Heart right ventricle (tissue), 16 donors: ENCODE results near the gene TRIM36. TPM values are rescaled to one million over a fixed set of nuclear protein-coding genes. Genes with fewer than 3 reads are reported as not detected.

Experiments
- ATAC-seq, 8 donors: fragments of 200-7000 bp; cut with Tn5 transposase; one replicate each; pipeline ENCODE4 v1.9.1; 2020; ENCODE audit warnings: mild to moderate bottlenecking in 8 of 8, moderate library complexity in 8 of 8, moderate number of reproducible peaks in 1 of 8
- DNase-seq, 2 donors: peaks; one replicate each; pipeline ENCODE4 v3.0.0-alpha.2; 2020
- H3K27ac ChIP-seq, 10 donors: fragments of 200-600 bp; sonication (generic) in 2 of 10; one replicate each; pipeline versions ENCODE4 v1.5.0 to v1.8.0; 2020 to 2022; ENCODE audit warnings: mild to moderate bottlenecking in 3 of 10
- H3K27me3 ChIP-seq, 7 donors: fragments of 200-600 bp; one replicate each; pipeline ENCODE4 v1.8.0; 2021 to 2022; ENCODE audit warnings: mild to moderate bottlenecking in 2 of 7
- H3K36me3 ChIP-seq, 9 donors: fragments of 200-600 bp; sonication (generic) in 1 of 9; one replicate each; pipeline versions ENCODE4 v1.5.0 to v1.8.0; 2020 to 2022; ENCODE audit warnings: mild to moderate bottlenecking in 2 of 9
- H3K4me1 ChIP-seq, 9 donors: fragments of 200-600 bp; sonication (generic) in 1 of 9; one replicate each; pipeline versions ENCODE4 v1.5.0 to v1.8.0; 2020 to 2022; ENCODE audit warnings: mild to moderate bottlenecking in 4 of 9
- H3K4me3 ChIP-seq, 10 donors: fragments of 200-600 bp; sonication (generic) in 2 of 10; one replicate each; pipeline versions ENCODE4 v1.5.0 to v1.8.0; 2020 to 2022; ENCODE audit warnings: mild to moderate bottlenecking in 7 of 10, moderate library complexity in 2 of 10
- H3K9me3 ChIP-seq, 11 donors: fragments of 200-600 bp in 10 of 11; sonication (generic) in 2 of 11; one replicate each; pipeline versions ENCODE4 v1.5.0 to v1.8.0; 2013 to 2022; ENCODE audit warnings: mild to moderate bottlenecking in 2 of 11, control low read depth in 1 of 11, moderate library complexity in 1 of 11
- WGBS, 2 donors: extraction: QIAGEN DNeasy Blood & Tissue Kit; methylation state at CpG; one replicate each; pipeline ENCODE4 v1.1.7; 2013; ENCODE audit warnings: inconsistent platforms in 1 of 2; 5-methylcytosine and 5-hydroxymethylcytosine counted together
- intact Hi-C, 10 donors: fragments of 100-400 bp; cut with DNase I; formaldehyde crosslinking; loops; one replicate each; pipeline versions ENCODE4 v1.11.1 to v1.14.2; 2022
- polyA plus RNA-seq, 2 donors: library from polyadenylated mRNA; stranded (reverse); fragments of 200-250 nt; gene quantifications; one replicate each; pipeline ENCODE4 v1.2.3, GENCODE V29; 2013
- total RNA-seq, 10 donors: library from RNA; stranded (reverse); fragmentation: NEBNext Ultra II Directional in 3 of 10; extraction: Animal tissue kit (Norgen Biotek cat#: 25700) in 3 of 10; gene quantifications; one replicate each; pipeline versions ENCODE4 v1.2.1 to v1.2.4, GENCODE V29; 2021 to 2023
- TF ChIP-seq, protein P1 (sequence below), 9 donors: fragments of 200-600 bp; sonication (generic) in 2 of 9; IDR thresholded peaks; one replicate each; pipeline versions ENCODE4 v1.5.0 to v1.8.0; 2021 to 2022; ENCODE audit warnings: antibody characterized with exemption in 9 of 9, mild to moderate bottlenecking in 5 of 9, moderate library complexity in 1 of 9
- donor health status: Arrhythmogenic right ventricular cardiomyopathy.
- donor health status: ischemic (EF 13 %, LVEDD 7.1; RV severe dilation, severe dysfunction).
- donor health status: healthy with polysubstance abuse.
- donor health status: DM: no; HTN: yes; CAD: no.
- donor health status: DM: no; HTN: no; CAD: no.
- donor health status: ischemic (EF 25% LVEDD 6.9; RV normal size, moderate dysfunction).
- donor health status: ischemic (EF 25% LVEDD 5.7; RV mildly dilated, moderate dysfunction).
- donor health status: healthy.
- donor health status: DM: yes; HTN: yes; CAD: no.
- donor health status: Ischemic cardiomyopathy.
- donor health status: ischemic (EF 35%, LVEDD 5.7; RV mildly dilated, moderate dysfunction).
- donor health status: nonischemic (EF 11% LVEDD 7.7; RV severe dilation, severe dysfunction).
- donor health status: DM: yes; HTN: yes; CAD: no.
- donor health status: PGD.
- donor health status: ischemic (EF 29% LVEDD 5.4; RV normal size, mild dysfunction).
- donor health status: nonischemic (EF 23%, LVEDD 6.1; RV moderate dilation, normal function).

TRIM36 gene
- total and polyA plus RNA-seq, 12 donors = 0.06 to 2.2 (median 0.35) TPM

DNA sequence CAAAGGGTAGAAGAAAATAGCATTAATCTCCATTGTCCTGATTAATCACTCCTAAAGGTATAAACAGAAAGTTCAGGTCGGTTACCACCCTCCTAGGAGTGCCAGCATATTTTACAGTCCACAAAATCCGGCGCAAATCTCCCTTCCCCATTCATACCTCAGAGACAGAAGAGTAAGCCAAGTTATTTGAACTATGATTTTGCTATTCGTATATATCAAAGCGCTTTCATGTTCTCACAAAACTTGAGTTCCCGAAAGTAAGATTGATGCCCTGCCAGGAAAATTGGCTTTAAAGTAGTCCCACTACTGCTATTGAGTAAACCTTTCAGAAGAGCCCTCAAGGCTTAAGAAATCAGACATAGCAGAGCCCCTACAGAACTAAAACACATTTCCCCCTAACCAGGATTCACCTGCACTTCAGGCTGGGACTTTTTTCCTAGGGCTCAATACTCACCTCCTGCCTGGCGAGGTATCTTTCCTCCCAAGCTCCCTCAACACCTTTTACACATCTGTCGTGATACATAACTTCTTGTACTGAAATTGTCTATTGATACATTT lies 21.8 kb upstream of the TRIM36 start:
- Histone ChIP-seq H3K27me3 (peaks cover 0 to 17% (median 0%) of the 10 kb centered on the region in 7 donors), H3K4me3 (no peak overlapping the region), H3K36me3 (no peaks in the 10 kb centered on the region), H3K9me3 (no peaks in the 10 kb centered on the region), H3K27ac (no peak overlapping the region), H3K4me1 (no peaks in the 10 kb centered on the region)
- DNase-seq (no peak), ATAC-seq (no peak)
- WGBS, 2 donors = 83 to 84% methylated on average over 8 of the region's 8 CpGs
- intact Hi-C loops = no loop called here
- TF ChIP-seq, protein P1, sequence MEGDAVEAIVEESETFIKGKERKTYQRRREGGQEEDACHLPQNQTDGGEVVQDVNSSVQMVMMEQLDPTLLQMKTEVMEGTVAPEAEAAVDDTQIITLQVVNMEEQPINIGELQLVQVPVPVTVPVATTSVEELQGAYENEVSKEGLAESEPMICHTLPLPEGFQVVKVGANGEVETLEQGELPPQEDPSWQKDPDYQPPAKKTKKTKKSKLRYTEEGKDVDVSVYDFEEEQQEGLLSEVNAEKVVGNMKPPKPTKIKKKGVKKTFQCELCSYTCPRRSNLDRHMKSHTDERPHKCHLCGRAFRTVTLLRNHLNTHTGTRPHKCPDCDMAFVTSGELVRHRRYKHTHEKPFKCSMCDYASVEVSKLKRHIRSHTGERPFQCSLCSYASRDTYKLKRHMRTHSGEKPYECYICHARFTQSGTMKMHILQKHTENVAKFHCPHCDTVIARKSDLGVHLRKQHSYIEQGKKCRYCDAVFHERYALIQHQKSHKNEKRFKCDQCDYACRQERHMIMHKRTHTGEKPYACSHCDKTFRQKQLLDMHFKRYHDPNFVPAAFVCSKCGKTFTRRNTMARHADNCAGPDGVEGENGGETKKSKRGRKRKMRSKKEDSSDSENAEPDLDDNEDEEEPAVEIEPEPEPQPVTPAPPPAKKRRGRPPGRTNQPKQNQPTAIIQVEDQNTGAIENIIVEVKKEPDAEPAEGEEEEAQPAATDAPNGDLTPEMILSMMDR (IDR thresholded peaks at IDR 0.05) = no peak

DNA sequence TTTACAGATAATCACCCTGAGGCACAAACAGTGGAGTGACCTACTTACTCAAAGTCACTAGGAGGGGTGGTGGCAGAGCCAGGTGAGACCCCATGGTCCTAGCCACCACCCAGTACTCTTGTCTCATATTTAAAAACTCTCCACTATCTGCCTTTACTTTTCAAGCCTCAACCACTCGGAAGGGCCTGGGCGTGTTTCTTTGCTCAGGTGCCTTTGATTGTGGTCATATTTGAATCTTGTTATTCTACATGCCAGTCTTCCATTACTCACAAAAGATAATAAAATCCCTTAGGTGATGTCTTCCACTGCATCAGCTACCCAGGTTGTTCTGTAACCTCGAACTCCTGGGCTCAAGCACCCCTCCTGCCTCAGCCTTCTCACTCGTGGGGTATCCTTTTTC lies 20.7 kb upstream of the TRIM36 start:
- Histone ChIP-seq H3K4me3 (no peak overlapping the region), H3K4me1 (no peaks in the 10 kb centered on the region), H3K27ac (no peak overlapping the region), H3K9me3 (no peaks in the 10 kb centered on the region), H3K27me3 (peaks cover 0 to 27% (median 6%) of the 10 kb centered on the region in 7 donors), H3K36me3 (no peaks in the 10 kb centered on the region)
- no peak for DNase-seq
- TF ChIP-seq, protein P1 (IDR thresholded peaks at IDR 0.05) = no peak
- ATAC-seq = no peak
- 78 to 85% methylated on average over 4 of the region's 4 CpGs for WGBS, 2 donors
- intact Hi-C loops = no loop called here

DNA sequence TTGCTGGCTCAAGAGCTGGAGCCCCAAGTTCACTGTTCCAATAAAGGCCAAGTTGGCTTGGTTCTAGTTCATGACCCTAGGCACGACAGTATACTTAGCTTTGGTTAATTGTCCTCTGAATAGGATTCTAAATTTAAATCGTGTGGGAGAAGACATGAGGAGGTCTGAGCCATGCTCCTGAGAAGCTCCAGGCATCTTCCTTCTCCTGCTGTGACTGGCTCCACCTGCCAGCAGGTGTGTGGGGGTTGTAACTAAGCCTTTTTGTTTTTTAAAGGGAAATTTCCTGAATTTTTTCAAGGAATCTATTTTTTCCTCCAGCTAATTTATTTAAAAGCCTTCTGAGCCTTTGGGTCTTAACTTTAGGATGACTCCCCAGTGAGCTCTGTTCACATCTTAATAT lies 20.2 kb upstream of the TRIM36 start:
- DNase-seq (no peak), ATAC-seq (no peak)
- intact Hi-C loops = no loop called here
- H3K4me1 ChIP-seq = no peaks in the 10 kb centered on the region
- TF ChIP-seq, protein P1 (IDR thresholded peaks at IDR 0.05) = no peak
- H3K4me3 ChIP-seq = no peak overlapping the region
- no peaks in the 10 kb centered on the region for H3K9me3 ChIP-seq
- no peak overlapping the region for H3K27ac ChIP-seq
- H3K36me3 ChIP-seq = no peaks in the 10 kb centered on the region
- 42 to 53% methylated on average over 2 of the region's 2 CpGs for WGBS, 2 donors
- peaks cover 0 to 32% (median 11%) of the 10 kb centered on the region in 7 donors for H3K27me3 ChIP-seq

DNA sequence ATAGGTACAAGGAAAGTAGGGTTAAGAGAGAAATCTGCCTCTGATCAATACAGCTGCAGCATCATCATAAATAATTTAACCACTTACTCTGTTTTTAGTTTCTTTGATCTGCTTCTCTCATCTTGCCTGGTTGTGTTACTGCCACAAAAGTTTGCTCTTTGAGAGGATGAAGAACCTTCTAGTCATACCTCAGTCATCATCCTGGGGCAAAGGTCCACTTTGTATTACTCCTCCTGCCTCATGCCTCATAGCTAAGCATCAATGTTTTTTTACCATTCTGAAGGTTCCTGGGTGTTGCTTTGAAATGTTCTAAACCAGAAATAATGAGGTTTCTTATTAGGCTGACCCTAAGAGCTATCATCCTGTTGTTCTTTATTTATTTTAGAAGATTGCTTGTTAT lies 17.1 kb upstream of the TRIM36 start:
- Histone ChIP-seq H3K4me1 (no peaks in the 10 kb centered on the region), H3K4me3 (no peak overlapping the region), H3K27me3 (peaks cover 5 to 63% (median 42%) of the 10 kb centered on the region in 7 donors), H3K27ac (no peak overlapping the region), H3K36me3 (no peaks in the 10 kb centered on the region), H3K9me3 (no peaks in the 10 kb centered on the region)
- no peak for ATAC-seq
- intact Hi-C loops = no loop called here
- TF ChIP-seq, protein P1 (IDR thresholded peaks at IDR 0.05) = no peak
- no peak for DNase-seq
